SJSA1 (cell line): ENCODE measurements around the gene CXXC4. TPM values are rescaled to one million over a fixed set of nuclear protein-coding genes. Genes with fewer than 3 reads are reported as not detected.

Experiments used
- DNase-seq, 2 experiments: peaks; one replicate each; pipeline ENCODE4 v3.0.0-alpha.2; 2015 to 2020; ENCODE audit warnings: low spot score in 2 of 2, low read depth in 1 of 2
- H3K27ac ChIP-seq: fragments of 250-450 bp; sonication (Bioruptor Pico); 2 replicates; pipeline ENCODE4 v1.5.1; 2020; ENCODE audit warnings: mild to moderate bottlenecking, moderate library complexity
- H3K27me3 ChIP-seq: fragments of 250-450 bp; sonication (Bioruptor Pico); replicated peaks from 2 replicates; pipeline ENCODE4 v1.5.1; 2020; ENCODE audit warnings: mild to moderate bottlenecking, moderate library complexity
- H3K36me3 ChIP-seq: fragments of 250-450 bp; sonication (Bioruptor Pico); 2 replicates; pipeline ENCODE4 v1.5.1; 2020; ENCODE audit warnings: mild to moderate bottlenecking
- H3K4me1 ChIP-seq: fragments of 250-450 bp; sonication (Bioruptor Pico); replicated peaks from 2 replicates; pipeline ENCODE4 v1.6.1; 2021; ENCODE audit warnings: mild to moderate bottlenecking
- H3K4me3 ChIP-seq: fragments of 250-450 bp; sonication (Bioruptor Pico); 2 replicates; pipeline ENCODE4 v1.5.1; 2020; ENCODE audit warnings: mild to moderate bottlenecking
- H3K9me3 ChIP-seq: fragments of 250-450 bp; sonication (Bioruptor Pico); replicated peaks from 2 replicates; pipeline ENCODE4 v1.5.1; 2020; ENCODE audit warnings: mild to moderate bottlenecking
- total RNA-seq: library from RNA; depleted of rRNA; stranded (reverse); fragments of >200 nt; shearing (Covaris generic); gene quantifications from 2 replicates; pipeline ENCODE4 v1.2.3, GENCODE V29; 2014

CXXC4 gene
- total RNA-seq, 1 experiment from 2014 or later: 0.37 TPM

DNA sequence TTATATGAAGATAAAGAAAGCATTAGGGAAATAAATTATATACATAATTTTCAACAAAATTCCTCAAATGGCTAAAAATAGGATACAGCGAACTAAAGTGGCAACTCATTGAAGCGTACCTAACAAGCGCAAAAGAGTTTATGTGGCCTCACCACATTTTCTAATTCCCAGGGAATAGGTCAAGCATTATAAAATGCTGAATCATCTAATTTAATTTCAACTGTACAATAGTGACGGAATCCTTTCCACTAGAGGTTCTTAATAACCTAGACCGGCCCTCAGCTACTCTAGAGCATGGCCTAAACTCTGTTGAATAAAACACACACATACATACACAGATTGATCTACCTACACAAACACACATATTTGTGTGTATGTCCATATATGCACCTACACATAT lies 29.1 kb downstream of the CXXC4 start:
- no peaks in the 10 kb centered on the region for H3K36me3 ChIP-seq
- no peaks in the 10 kb centered on the region for H3K9me3 ChIP-seq
- no peak overlapping the region for H3K4me3 ChIP-seq
- no peaks in the 10 kb centered on the region for H3K4me1 ChIP-seq
- H3K27ac ChIP-seq: no peak overlapping the region
- DNase-seq: no peak
- H3K27me3 ChIP-seq: no peaks in the 10 kb centered on the region

DNA sequence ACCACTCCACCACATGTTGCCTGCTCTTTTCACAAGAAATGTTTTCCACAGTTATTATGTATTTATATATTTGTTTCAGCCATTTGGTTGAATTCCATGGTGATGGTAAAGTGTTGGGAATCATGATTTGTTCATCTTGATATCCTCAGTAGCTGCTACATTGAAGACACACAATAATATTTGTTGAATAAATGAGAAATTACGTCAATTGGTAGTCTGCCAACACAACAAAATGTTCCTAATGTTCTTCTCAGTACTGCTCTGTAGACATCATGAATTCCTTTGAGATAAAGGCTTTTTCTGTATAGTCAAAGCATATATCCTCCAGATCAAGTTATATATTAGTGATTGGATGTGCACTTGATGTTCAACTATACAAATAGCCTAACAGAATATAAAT lies 29.5 kb downstream of the CXXC4 start:
- no peak for DNase-seq
- Histone ChIP-seq H3K36me3 (no peaks in the 10 kb centered on the region), H3K27me3 (no peaks in the 10 kb centered on the region), H3K27ac (no peak overlapping the region), H3K4me1 (no peaks in the 10 kb centered on the region), H3K4me3 (no peak overlapping the region), H3K9me3 (no peaks in the 10 kb centered on the region)

DNA sequence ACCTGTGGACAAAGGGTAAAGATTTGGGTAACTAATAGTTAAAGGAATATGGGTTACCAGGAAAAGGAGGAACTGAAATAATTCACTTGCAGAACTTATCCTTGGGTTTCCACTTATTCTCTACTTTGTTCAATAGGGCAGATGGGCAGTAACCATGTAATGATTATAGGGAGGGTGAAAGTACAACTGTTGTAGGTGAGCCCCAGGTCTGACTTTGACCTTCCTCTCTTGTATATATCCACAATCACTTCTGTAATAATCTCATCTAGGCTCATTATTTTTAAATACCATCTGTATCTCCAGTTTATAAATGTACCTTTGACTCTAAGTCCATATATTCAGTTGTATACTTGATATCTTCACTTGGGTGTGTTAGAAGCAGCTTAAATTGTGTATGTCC lies 32.1 kb downstream of the CXXC4 start:
- H3K4me3 ChIP-seq: no peak overlapping the region
- no peaks in the 10 kb centered on the region for H3K27me3 ChIP-seq
- no peaks in the 10 kb centered on the region for H3K9me3 ChIP-seq
- no peaks in the 10 kb centered on the region for H3K36me3 ChIP-seq
- H3K4me1 ChIP-seq: no peaks in the 10 kb centered on the region
- DNase-seq: no peak
- H3K27ac ChIP-seq: no peak overlapping the region

DNA sequence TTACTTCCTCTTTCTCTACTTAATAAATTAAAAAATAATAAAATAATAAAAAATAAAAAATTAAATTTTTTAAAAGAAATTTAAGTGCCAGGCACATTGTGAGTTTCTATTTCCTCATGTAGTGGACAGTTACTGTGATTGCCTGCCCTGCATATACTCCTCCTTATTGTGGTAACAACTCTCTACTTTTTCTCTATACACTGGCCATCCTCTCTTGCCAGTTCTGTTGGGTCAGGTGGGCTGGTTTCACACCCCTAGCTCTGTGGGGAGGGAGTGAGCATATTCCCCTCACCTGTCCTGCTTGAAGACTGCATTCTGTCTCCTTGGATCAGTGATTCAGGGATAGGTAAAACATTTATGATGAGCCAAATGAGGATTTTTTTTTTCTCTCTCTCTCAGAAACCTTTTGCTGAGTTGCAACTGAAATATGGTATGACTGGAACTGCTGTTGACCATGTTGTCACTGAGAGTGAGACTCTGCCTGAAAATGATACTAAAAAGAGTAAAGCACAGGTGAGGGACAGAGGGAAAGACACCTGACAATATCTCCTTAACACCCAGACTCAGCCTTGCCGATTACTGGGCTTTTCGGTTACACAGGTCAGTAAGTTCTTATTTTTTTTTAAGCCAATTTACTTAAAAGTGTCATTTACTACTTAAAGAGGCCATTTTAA lies 37.2 kb downstream of the CXXC4 start:
- no peaks in the 10 kb centered on the region for H3K9me3 ChIP-seq

DNA sequence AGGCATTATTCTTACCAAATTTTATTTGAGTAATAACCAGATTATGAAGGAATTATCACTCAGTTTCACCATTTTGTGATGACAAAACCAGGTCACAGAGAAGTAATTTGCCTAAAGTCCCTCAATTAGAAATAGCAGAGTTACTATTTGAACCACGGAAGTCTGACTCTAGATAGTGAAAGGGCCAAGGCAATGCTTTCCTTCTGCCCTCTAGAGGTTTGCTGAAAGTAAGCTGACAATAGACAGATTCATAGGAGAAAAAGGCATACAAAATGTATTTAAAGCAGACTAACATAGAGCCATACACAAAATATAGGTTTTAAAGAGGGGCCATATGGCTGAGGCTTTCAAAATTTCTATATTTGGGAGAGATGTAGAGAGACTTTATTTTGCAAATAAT lies 43.1 kb downstream of the CXXC4 start:
- Histone ChIP-seq H3K9me3 (no peaks in the 10 kb centered on the region), H3K27ac (no peak overlapping the region), H3K4me1 (no peaks in the 10 kb centered on the region), H3K4me3 (no peak overlapping the region), H3K27me3 (no peaks in the 10 kb centered on the region), H3K36me3 (no peaks in the 10 kb centered on the region)
- DNase-seq: no peak

More for the DNA sequence above, 37.2 kb downstream of the CXXC4 start:
- no peak overlapping the region for H3K4me3 ChIP-seq
- H3K27me3 ChIP-seq: no peaks in the 10 kb centered on the region
- H3K27ac ChIP-seq: no peak overlapping the region
- H3K4me1 ChIP-seq: no peaks in the 10 kb centered on the region
- no peaks in the 10 kb centered on the region for H3K36me3 ChIP-seq
- DNase-seq: no peak

DNA sequence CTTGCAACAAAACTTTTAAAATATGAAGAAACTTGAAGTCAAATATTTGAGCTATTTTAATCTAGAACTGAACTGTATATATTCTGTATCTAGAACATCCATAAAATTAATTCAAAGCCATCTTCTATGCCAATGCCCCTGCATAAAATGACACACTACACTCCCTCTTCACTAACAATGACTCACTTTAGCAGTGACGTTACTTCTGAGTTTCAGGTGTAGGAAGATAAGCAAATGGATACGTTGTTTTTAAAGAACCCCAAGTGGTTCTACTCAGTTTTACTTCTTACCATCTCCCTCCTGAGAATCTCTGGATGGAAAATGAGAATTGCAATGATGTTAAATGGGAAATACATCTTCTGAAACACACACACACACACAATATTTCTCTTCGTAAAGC lies 45.2 kb downstream of the CXXC4 start:
- DNase-seq: no peak
- Histone ChIP-seq H3K27ac (no peak overlapping the region), H3K4me1 (no peaks in the 10 kb centered on the region), H3K4me3 (no peak overlapping the region), H3K36me3 (no peaks in the 10 kb centered on the region), H3K27me3 (no peaks in the 10 kb centered on the region), H3K9me3 (no peaks in the 10 kb centered on the region)

DNA sequence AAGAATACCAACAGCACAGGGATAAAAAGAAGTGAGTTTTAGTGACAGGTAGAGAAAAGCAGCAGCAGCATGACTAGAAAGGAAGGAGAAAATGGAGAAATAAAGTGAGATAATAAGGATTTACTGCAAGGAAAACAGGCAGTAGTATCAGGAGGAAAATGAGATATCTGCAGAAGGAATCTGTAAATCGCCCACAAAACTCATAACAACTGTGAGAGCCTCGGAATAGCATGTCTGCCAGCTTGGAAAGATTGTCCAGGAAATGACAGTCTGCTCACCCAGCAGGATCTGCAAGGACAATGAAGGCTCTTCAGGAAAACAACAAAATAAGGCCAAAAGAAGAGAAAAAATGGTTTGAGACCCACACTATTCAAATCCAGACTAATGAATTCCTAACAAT lies 47.4 kb downstream of the CXXC4 start:
- no peaks in the 10 kb centered on the region for H3K27me3 ChIP-seq
- H3K9me3 ChIP-seq: no peaks in the 10 kb centered on the region
- H3K4me1 ChIP-seq: no peaks in the 10 kb centered on the region
- DNase-seq: no peak
- no peak overlapping the region for H3K27ac ChIP-seq
- no peaks in the 10 kb centered on the region for H3K36me3 ChIP-seq
- H3K4me3 ChIP-seq: no peak overlapping the region

DNA sequence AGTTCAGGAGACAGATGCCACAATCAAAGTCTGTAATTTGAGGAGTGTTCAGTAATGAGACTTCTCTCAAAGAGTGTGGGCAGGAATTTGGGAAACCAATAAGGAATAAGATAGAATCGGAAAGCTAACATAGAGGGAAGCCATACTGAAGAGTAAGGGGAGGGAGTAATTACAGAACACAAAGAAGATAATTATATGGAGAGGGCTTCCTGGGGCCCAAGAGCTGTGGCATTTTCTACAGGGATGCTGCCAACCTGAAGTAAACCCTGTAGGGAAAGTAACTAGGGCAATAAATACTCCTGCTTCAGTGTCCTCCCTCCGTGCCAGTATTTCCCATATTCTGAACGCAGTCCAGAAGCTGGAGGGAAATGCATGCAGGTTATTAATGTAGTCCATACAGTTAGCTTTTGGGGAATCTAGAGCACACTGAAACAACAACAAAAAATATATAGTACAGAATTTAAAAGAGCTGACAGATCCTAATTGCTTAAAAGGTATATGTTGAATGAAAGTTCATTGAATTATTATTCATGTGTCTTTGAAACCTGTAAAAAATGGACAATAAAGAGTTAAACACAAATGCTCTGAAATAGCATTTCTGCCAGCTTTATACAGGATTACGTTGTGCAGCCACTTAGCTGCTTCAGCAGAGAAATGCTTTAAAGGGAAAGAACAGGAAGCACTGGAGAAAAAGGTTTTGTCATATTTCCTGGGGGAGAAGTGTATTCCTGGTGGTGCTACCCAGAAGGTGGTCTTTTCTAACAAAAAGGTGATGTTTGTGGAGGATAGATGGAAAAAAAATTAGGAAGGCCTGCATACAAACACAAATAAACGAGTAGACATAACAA lies 48.0 kb downstream of the CXXC4 start:
- DNase-seq: no peak
- Histone ChIP-seq H3K4me3 (no peak overlapping the region), H3K27ac (no peak overlapping the region), H3K9me3 (no peaks in the 10 kb centered on the region), H3K36me3 (no peaks in the 10 kb centered on the region), H3K4me1 (no peaks in the 10 kb centered on the region), H3K27me3 (no peaks in the 10 kb centered on the region)

DNA sequence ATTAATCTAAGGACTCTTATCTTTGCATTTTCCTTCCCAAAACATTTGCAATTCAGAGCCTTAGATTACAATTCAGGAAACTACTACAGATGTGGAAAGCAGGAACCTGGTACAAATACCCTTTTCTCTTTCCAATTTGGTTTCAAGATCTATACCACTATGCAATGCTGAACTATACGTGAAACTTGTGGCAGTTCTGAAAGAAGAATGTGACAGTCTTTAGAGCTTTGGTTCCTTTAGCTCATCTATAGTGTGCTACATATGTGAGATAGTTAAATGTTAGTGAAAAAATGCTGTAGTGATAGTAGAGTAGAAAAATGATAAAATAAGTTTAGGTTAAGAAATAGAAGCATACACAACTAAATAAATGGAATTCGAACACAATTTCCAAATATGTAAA lies 50.0 kb downstream of the CXXC4 start:
- Histone ChIP-seq H3K4me3 (no peak overlapping the region), H3K4me1 (no peaks in the 10 kb centered on the region), H3K27me3 (no peaks in the 10 kb centered on the region), H3K36me3 (no peaks in the 10 kb centered on the region), H3K9me3 (no peaks in the 10 kb centered on the region), H3K27ac (no peak overlapping the region)
- no peak for DNase-seq

DNA sequence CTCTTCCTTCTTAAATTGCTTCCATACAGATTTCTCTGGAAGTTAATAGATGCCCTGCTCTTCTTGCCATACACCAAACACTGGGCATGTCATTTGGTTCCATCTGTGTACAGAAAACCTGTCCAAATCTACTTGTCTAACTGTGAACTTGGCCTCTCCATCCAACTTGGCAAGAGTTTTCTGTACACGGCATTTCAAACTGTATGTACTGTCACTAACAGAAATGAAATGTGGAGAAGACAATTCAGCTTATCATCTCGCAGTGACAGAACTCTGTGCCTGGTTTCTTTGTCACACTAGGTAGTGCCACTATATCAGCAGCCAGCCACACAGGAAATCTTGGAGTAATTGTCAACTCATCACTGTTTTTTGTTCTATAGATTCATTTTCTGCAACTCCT lies 58.2 kb downstream of the CXXC4 start:
- Histone ChIP-seq H3K36me3 (no peaks in the 10 kb centered on the region), H3K27me3 (no peaks in the 10 kb centered on the region)

DNA sequence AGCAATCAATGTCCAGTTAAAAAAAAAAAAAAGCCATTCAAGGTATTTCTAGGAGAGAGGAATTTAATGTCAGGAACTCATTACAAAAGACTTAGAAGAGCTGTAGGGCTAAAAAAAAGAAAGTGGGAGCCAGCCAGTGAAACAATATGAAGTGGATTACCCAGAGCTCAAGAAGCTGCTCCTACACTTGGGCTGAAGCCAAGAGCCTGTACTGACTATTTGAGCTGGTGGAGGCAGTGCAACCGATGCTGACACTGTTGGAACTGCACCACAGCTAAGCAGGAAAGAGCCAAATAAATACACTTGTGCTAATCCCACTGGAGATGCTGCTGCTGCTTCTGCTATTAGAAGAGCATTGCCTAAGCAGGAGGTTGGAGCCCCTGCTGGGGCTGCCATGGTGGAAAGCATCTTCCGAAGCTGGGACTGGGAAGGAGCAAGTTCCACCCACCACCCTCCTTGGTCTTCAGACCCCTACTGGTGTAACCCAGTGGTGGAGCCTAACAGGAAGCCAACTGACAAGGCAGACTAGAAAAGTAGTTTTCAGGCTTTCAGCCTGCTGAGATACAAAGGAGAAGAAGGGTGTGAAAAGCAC lies 65.4 kb downstream of the CXXC4 start:
- H3K36me3 ChIP-seq: no peaks in the 10 kb centered on the region
- DNase-seq: no peak
- H3K4me1 ChIP-seq: no peaks in the 10 kb centered on the region
- 0 out of 2 replicates have a peak, but pooled peaks cover 2% of the 10 kb centered on the region for H3K27me3 ChIP-seq
- H3K27ac ChIP-seq: no peak overlapping the region
- no peak overlapping the region for H3K4me3 ChIP-seq
- H3K9me3 ChIP-seq: no peaks in the 10 kb centered on the region

More for the DNA sequence above, 58.2 kb downstream of the CXXC4 start:
- Histone ChIP-seq H3K9me3 (no peaks in the 10 kb centered on the region), H3K27ac (no peak overlapping the region), H3K4me3 (no peak overlapping the region), H3K4me1 (no peaks in the 10 kb centered on the region)
- DNase-seq: no peak

DNA sequence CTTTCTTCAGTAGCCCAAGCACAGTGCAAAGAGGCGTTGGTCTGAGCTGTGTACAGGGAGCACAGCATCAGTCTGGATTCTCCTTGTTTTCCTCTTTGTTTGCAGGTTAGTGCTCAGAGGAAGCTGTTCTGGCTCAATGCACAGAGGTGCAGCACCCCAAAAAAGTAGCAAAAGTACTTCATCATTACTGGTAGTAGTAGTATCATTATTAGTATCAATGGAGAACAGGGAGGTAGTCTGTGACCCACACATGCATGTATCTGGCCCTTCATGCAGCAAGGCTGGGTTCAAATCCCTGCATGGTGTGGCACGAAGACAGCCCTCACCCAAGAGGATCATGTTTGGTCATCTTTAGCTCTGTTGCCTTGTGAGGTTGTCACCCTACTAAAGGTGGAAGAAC lies 68.7 kb downstream of the CXXC4 start:
- Histone ChIP-seq H3K27ac (no peak overlapping the region), H3K9me3 (no peaks in the 10 kb centered on the region; the same call in 1 of the 2 replicates), H3K36me3 (no peaks in the 10 kb centered on the region), H3K27me3 (0 out of 2 replicates have a peak, but pooled peaks cover 2% of the 10 kb centered on the region), H3K4me1 (no peaks in the 10 kb centered on the region), H3K4me3 (no peak overlapping the region)
- no peak for DNase-seq

DNA sequence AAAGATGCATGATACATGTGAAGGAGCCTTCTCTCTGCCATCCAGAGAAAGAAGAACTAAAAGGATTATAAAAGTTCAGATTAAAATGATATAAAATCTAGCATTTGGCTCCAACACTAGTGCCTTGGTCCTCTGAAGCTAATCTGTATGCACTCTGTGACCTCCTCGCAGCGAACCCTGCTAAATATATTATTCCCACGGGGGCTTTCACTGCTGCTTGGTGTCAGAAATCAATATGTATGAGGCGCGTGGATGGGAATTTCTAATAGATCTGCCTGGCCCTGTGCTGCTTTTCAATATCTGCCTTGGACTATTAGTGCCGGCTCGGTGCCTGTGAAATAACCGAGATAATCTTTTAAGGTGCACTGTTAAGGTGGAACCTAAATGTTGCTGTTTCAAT lies 69.7 kb downstream of the CXXC4 start:
- Histone ChIP-seq H3K4me3 (no peak overlapping the region), H3K9me3 (no peaks in the 10 kb centered on the region; the same call in 1 of the 2 replicates), H3K27me3 (0 out of 2 replicates have a peak, but pooled peaks cover 2% of the 10 kb centered on the region), H3K4me1 (no peaks in the 10 kb centered on the region), H3K36me3 (no peaks in the 10 kb centered on the region), H3K27ac (no peak overlapping the region)
- DNase-seq: no peak

DNA sequence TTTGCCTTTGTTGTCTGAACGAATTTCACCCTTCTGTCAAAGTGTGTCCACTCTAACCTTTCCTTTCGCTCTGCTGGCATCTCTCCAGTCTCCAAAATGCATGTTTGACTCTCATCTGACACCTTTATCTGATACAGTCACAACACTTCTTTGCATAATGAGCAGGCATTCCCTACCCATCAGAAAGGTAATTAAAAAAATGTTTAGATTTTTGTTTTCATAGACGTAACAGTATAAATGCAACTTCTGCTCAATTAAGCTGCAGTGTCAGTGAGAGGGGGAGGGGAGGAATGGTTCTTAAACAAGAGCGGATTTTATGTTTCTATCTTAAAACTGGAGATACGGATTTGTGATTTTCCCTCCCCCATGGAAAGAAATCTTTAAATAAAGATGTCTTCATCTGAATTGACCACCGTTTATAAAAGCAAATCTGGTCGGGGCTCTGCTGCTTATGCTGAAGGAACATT lies 70.2 kb downstream of the CXXC4 start:
- no peak for DNase-seq
- Histone ChIP-seq H3K4me1 (no peaks in the 10 kb centered on the region), H3K27ac (no peak overlapping the region), H3K27me3 (0 out of 2 replicates have a peak, but pooled peaks cover 2% of the 10 kb centered on the region), H3K4me3 (no peak overlapping the region), H3K9me3 (no peaks in the 10 kb centered on the region; the same call in 1 of the 2 replicates), H3K36me3 (no peaks in the 10 kb centered on the region)
